GM18507 (cell line): ENCODE measurements around the gene FAM13A.
A peak's percentile ranks its signal among the peaks of the same experiment; 100 is the strongest.
"Not testable (repeated sequence)": the region's sequence is repeated elsewhere in the genome, so short reads cannot be mapped to it uniquely, and the experiment has no call there.

Experiments
- DNase-seq: peaks from one replicate; pipeline ENCODE4 v3.0.0; 2011; ENCODE audit warnings: low read depth; ENCODE audit not compliant: insufficient read length; ENCODE audit errors: extremely low spot score
- FAIRE-seq: peaks from 2 replicates; lab custom pipeline; 2011; peaks lifted over from hg19 to GRCh38; lab: Jason Lieb, UNC

Gene FAM13A

GRCh38 chr4:88919056-88919455, 137.9 kb downstream of the FAM13A start:
- DNase-seq (no peak), FAIRE-seq (no peak)

DNA sequence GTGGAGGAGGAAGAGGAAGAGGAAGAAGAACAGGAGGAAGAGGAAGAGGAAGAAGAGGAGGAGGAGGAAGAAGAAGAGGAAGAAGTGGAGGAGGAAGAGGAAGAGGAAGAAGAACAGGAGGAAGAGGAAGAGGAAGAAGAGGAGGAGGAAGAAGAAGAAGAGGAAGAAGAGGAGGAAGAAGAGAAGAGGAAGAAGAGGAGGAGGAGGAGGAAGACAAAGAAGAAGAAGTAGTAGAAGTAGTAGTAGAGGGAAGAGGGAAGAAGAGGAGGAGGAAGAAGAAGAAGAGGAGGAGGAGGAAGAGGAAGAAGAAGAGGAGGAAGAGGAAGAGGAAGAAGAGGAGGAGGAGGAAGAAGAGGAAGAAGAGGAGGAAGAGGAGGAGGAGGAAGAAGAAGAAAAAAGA, 143.8 kb downstream of the FAM13A start:
- not testable (repeated sequence) for DNase-seq, FAIRE-seq

DNA sequence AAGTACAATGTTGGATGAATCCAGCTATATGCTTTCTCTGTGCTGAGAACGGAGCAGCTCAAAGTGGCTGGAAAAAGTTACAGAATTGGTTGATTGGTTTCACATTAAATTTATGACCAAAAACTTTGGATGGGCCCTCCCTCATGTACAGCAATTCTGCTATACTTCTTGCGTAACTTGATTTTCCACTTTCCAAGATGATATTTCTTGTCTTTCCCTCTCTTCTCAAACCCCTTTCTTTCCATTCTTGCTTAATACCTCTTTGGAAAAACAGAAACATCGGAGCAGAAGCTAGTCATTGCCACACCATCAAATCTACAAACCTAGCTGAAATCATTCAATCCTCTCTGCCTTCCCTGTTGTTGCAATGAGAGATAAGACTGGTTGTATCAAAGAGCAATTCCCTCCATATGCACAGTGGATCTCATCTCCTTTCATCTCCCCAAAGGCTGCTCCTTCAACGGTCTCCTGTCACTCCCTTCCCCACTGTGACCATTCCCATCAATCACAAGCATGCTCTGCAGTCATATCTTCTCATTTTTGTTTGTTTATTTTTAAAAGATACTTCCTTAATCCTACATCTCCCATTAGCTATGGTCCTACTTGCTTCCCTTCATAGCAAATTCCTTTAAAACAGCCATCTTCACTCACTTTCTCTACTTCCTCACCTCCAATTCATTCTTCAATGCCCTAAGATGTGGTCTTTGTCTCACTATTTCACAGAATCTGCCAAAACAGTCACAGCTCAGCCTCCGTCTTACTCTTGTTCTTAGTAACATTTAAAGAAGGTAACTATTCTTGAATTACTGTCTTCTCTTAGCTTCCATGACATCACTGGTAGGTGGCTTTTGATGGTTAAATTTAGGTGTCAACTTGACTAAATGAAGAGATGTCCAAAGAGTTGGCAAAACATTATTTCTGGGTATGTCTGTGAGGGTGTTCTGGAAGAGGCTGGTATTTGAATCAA, 145.5 kb downstream of the FAM13A start:
- FAIRE-seq = no peak
- no peak for DNase-seq

DNA sequence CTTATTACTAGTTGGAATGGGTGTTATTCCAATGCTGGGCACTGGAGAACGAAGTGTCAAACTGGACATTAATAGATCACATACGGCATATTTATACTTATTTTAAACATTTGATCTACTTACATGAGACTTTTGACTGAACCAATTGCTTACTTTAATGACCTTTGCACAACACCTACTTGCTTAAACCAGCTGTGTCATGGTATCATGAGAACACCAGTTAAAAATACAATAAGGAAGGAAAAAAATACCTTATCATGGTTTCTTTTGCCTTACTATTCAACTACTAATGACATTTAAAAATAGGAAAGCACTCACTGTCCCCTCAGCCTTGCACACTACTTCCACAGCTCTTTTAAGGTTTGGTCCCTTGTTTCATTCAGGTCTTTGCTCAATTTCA, 146.9 kb downstream of the FAM13A start:
- DNase-seq = no peak
- peak; percentile 49 for FAIRE-seq

DNA sequence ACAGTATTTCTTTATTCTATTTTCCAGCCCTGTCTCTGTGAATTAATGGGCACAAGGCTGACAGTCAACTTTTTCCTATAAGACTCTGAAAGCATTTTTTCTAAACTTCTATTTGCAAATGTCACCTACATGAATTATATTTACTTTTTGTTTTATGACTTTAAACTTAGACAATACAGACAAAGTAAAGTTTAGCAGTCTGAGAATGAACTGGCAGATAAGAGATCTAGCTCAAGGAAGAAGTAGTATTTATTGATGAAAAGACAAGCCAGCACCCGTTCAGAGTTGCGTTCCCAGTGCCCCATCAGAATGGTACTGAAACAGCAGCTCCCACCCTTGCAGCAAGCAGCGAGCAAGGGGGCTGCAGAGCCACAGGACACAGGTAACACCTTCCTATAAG, 148.5 kb downstream of the FAM13A start:
- no peak for FAIRE-seq
- DNase-seq = no peak

DNA sequence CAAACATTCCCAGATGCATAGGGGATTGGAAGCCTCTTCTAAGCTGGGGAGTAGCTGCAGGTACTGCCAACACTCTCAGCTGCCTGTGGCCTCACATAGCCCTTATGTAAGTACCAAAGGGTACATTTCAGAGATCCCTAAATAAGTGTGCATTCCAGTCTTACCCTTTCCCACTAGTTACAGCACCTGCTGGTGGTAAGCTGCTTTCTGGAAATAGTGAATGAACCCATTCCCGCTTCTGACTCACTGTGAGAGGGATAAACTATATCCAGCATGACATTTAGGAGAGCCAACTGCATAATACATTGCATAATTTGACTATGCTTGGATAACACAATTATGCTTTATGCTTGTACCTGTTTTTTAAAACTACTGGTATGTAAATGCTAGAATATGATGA, 149.0 kb downstream of the FAM13A start:
- no peak for DNase-seq
- FAIRE-seq = no peak

- no peak for DNase-seq
- FAIRE-seq = no peak
Observed at GRCh38 chr4:88907478-88907877, 149.5 kb downstream of the FAM13A start.

DNA sequence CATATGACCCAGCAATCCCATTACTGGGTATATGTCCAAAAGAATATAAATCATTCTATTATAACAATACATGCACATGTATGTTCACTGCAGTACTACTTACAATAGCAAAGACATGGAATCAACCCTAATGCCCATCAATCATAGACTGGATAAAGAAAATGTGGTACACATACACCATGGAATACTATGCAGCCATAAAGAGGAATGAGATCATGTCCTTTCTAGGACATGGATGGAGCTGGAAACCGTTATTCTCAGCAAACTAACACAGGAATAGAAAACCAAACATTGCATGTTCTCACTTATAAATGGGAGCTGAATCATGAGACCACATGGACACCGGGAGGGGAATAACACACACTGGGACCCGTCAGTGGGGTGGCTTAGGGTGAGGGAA, 152.7 kb downstream of the FAM13A start:
- not testable (repeated sequence) for FAIRE-seq, DNase-seq

DNA sequence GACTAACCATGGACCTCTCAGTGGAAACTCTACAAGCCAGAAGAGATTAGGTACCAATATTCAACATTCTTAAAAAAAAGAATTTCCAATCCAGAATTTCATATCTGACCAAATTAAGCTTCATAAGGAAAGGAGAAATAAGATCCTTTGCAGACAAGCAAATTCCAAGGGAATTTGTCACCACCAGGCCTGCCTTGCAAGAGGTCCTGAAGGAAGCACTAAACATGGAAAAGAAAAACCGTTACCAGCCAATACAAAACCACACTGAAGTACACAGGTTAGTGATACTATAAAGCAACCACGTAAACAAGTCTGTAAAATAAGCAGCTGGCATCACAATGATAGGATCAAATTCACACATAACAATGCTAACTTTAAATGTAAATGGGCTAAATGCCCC, 156.6 kb downstream of the FAM13A start:
- no peak for FAIRE-seq

DNA sequence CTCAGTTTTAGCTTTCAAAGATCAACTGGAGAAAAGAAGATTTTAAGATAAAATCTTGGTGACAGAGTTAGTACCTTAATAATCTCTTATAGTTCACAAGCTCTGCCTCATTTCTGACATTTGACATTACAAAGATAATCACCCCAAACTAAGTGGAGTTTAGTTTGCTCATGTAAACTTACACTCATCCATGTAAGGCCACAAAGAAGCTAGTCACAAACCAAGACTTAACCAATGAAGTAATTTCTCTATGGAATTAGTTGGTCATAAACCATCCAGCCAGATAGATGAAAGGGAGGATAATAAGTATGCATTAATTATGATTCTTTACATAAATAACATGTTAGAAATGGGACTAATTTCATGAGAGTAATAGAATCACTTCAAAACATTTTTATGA, 159.2 kb downstream of the FAM13A start:
- FAIRE-seq (no peak), DNase-seq (no peak)

More for the DNA sequence above, 156.6 kb downstream of the FAM13A start:
- DNase-seq = no peak

- FAIRE-seq (no peak), DNase-seq (no peak)
Observed at GRCh38 chr4:88897180-88897579, 159.8 kb downstream of the FAM13A start.

GRCh38 chr4:88893961-88894360, 163.0 kb downstream of the FAM13A start:
- FAIRE-seq (no peak), DNase-seq (no peak)

- FAIRE-seq = no peak
Observed at GRCh38 chr4:88892646-88893045, 164.3 kb downstream of the FAM13A start.

DNA sequence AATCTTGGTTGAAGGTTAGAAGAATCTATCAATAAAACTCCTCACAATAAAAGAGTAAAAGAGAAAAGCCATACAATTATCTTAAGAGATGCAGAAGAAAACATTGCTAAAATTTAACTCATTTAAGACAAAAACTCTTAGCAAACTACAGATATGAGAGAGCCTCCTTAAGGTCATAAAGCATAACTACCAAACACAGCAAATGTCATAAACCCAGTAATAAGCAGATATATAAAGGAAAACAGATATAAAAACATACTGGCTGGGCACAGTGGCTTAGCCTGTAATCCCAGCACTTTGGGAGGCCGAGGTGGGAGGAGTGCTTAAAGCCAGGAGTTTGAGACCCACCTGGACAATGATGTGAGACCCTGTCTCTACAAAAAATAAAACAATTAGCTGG, 165.3 kb downstream of the FAM13A start:
- DNase-seq = no peak
- FAIRE-seq = no peak

More at GRCh38 chr4:88892646-88893045, 164.3 kb downstream of the FAM13A start:
- no peak for DNase-seq

DNA sequence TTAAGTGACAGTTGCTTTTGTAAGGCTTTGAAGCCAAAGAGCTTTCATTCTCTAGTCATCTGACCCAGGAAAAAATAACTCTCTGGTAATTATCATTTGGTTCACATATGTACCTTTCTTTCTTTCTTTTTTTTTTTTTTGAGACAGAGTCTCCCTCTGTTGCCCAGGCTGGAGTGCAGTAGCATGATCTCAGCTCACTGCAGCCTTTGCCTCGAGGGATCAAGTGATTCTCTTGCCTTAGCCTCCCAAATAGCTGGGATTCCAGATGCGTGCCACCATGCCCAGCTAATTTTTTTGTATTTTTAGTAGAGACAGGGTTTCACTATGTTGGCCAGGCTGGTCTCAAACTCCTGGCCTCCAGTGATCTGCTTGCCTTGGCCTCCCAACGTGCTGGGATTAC, 169.6 kb downstream of the FAM13A start:
- FAIRE-seq = not testable (repeated sequence)

DNA sequence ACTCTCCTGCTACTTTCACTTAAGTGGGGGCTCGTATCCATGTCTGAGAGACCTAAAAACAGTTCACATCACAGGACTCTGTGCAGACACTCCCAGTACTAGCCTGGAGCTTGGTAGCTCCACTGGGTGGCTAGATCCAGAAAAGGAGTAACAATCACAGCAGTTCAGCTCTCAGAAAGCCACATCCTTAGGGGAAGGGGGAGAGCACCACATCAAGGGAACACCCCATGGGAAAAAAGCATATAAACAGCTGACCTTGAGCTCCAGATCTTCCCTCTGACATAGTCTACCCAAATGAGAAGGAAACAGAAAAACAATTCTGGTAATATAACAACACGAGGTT, 175.8 kb downstream of the FAM13A start:
- DNase-seq = no peak
- no peak for FAIRE-seq

More for the DNA sequence above, 169.6 kb downstream of the FAM13A start:
- not testable (repeated sequence) for DNase-seq

- no peak for DNase-seq
- no peak for FAIRE-seq
Observed at GRCh38 chr4:88880501-88881226, 176.3 kb downstream of the FAM13A start.

DNA sequence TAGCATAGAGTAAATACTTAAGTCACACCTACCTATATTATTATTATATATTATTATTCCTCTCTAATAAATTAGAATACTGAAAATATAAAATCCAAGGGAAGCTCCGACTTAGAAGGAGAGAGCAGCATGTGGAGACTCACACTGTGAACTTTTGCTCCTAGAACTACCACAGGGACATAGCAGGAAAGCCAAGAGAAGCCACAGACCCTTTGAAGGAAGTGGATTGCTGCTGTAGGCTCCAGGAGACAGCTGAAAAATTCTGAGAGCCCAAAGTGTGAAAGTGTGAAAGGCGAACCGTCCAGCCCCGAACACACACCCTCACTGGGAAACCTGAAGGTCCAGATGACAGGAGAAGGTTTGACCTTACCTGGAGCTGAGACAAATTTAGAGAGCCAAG, 177.0 kb downstream of the FAM13A start:
- DNase-seq (no peak), FAIRE-seq (no peak)

DNA sequence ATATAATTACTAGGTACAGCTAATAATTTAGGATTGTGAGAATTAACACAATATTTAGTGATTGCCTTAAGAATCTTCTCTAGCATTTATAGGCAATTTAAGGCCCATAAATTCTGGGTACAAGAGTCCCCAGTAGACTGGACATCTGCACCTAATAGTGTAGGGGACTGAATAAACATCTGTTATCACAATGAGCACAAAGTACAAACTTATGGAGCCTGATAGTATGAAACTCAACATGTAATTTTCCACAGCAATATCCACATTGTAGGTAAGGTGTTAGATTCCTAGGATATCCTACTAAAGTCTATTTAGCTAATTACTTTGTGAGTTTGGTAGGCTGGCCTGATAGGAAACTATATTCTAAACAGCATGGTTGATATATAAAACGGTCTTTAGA, 178.3 kb downstream of the FAM13A start:
- FAIRE-seq = no peak
- DNase-seq = no peak

DNA sequence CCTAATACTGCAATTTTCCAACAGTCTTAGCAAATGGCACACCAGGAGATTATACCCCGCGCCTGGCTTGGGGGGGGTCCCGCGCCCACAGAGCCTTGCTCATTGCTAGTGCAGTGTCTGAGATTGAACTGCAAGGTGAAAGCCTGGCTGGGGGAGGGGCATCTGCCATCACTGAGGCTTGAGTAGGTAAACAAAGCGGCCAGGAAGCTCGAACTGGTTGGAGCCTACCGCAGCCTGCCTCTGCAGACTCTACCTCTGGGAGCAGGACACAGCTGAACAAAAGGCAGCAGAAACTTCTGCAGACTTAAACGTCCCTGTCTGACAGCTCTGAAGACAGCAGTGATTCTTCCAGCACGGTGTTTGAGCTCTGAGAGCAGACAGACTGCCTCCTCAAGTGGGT, 186.6 kb downstream of the FAM13A start:
- FAIRE-seq = no peak
- no peak for DNase-seq

DNA sequence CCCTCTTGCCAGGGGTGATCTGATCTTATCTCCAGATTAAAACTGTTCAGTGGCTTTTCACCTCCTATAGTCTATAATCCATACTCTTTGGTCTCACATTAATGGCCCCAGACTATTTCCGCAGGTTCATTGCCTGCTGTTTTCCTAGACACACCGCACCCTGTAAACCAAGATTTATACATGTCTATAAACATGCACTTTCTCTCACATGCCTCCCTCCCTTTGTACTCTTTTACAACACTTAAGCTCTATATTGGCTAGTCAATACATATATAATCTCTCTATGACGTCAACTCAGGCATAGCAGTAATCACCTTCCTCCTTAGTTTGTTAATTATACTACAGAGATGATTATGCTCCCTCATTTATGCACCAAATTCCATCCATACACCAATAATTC, 188.5 kb downstream of the FAM13A start:
- FAIRE-seq (no peak), DNase-seq (no peak)
